B cell (primary cell): Measurements from ENCODE around the gene PRPSAP1.

Experiments used
- CTCF ChIP-seq: fragments of 200-600 bp; IDR thresholded peaks from one replicate; pipeline ENCODE4 v1.8.0; 2022; ENCODE audit warnings: antibody characterized with exemption, mild to moderate bottlenecking
- EZH2 ChIP-seq: IDR thresholded peaks from 2 replicates; pipeline ENCODE4 v1.6.1; 2012; ENCODE audit warnings: borderline replicate concordance, low read depth, mild to moderate bottlenecking, moderate library complexity, low read length; ENCODE audit not compliant: insufficient read depth, poor library complexity, severe bottlenecking

DNA sequence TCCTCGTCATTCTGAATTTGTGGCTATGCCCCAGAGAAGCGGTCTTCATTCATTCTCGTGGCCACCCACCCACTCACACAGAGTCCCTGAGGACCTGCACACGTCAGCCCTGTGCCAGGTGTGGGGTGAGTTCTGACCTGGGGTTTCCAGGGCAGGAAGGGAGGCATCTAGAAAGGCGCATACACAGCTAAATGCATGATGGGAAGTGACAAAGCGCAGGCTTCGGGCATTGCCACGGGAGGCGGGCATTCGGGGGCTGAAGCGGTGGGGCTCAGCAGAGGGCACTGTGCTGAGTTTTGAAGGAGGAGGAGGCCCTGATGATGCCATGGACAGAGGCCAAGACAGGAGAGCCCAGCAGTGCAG, 77.7 kb downstream of the PRPSAP1 start:
- TF ChIP-seq CTCF (no peak), EZH2 (no peak)
